K562 (cell line): ENCODE measurements around the gene ATP2B1. TPM values are rescaled to one million over a fixed set of nuclear protein-coding genes. Genes with fewer than 3 reads are reported as not detected.

Experiments
- ATF1 ChIP-seq, 2 experiments: fragments of 450-650 bp in 1 of 2; IDR thresholded peaks; 2 replicates each; pipeline ENCODE4 v1.6.1; 2016; ENCODE audit warnings: missing compliant biosample characterization in 1 of 2, missing genetic modification characterization in 1 of 2
- BCOR ChIP-seq: fragments of 450-650 bp; IDR thresholded peaks from 2 replicates; pipeline ENCODE4 v1.6.1; 2016
- CBFA2T3 ChIP-seq: fragments of 450-650 bp; IDR thresholded peaks from 2 replicates; pipeline ENCODE4 v1.6.1; 2017
- CEBPG ChIP-seq, 3 experiments: fragments of 200-800 bp in 1 of 3; sonication (Bioruptor generic) in 1 of 3; sonication (generic) in 1 of 3; formaldehyde crosslinking in 1 of 3; IDR thresholded peaks in 2 of 3; conservative IDR thresholded peaks in 1 of 3; 2 replicates each; pipeline versions ENCODE4 v1.6.1 to v1.8.0; 2016 to 2022; ENCODE audit warnings: missing compliant biosample characterization in 2 of 3, missing genetic modification characterization in 2 of 3, mild to moderate bottlenecking in 1 of 3, missing genetic modification reagents in 1 of 3
- GABPB2 ChIP-seq: fragments of 250-450 bp; sonication (Bioruptor Pico); conservative IDR thresholded peaks from 2 replicates; pipeline ENCODE4 v1.5.1; 2021; ENCODE audit warnings: mild to moderate bottlenecking
- MCM3 ChIP-seq: fragments of 450-650 bp; IDR thresholded peaks from 2 replicates; pipeline ENCODE4 v1.6.1; 2016
- MCM5 ChIP-seq: fragments of 450-650 bp; IDR thresholded peaks from 2 replicates; pipeline ENCODE4 v1.6.1; 2016; ENCODE audit warnings: low read depth
- NCOA2 ChIP-seq, 2 experiments: fragments of 450-650 bp; IDR thresholded peaks; 2 replicates each; pipeline ENCODE4 v1.6.1; 2018; ENCODE audit warnings: mild to moderate bottlenecking in 2 of 2, moderate library complexity in 1 of 2; ENCODE audit not compliant: partially characterized antibody in 2 of 2
- POLR2H ChIP-seq: IDR thresholded peaks from 2 replicates; pipeline ENCODE4 v1.6.1; 2016; ENCODE audit warnings: missing genetic modification characterization, low read depth, mild to moderate bottlenecking, control low read depth, missing compliant biosample characterization, moderate library complexity
- RBM25 ChIP-seq: fragments of 200-400 bp; formaldehyde crosslinking; IDR thresholded peaks from 2 replicates; pipeline ENCODE4 v1.6.1; 2018; ENCODE audit warnings: low read length, low read depth, moderate library complexity; ENCODE audit not compliant: severe bottlenecking
- RHOXF2B ChIP-seq: fragments of 250-450 bp; sonication (Bioruptor Pico); conservative IDR thresholded peaks from 2 replicates; pipeline ENCODE4 v1.5.1; 2021
- YY1 ChIP-seq, 3 experiments: IDR thresholded peaks; 2 replicates each; pipeline ENCODE4 v1.6.1; 2011; ENCODE audit warnings: low read length in 2 of 3, mild to moderate bottlenecking in 2 of 3, moderate library complexity in 2 of 3, borderline replicate concordance in 1 of 3, control low read depth in 1 of 3, low read depth in 1 of 3; ENCODE audit not compliant: insufficient read depth in 3 of 3, insufficient replicate concordance in 2 of 3, control insufficient read depth in 1 of 3, insufficient read length in 1 of 3; ENCODE audit errors: extremely low read depth in 1 of 3
- ZNF699 ChIP-seq: fragments of 250-450 bp; sonication (Bioruptor Pico); IDR thresholded peaks from 2 replicates; pipeline ENCODE4 v1.8.0; 2021; ENCODE audit warnings: mild to moderate bottlenecking, moderate library complexity; ENCODE audit not compliant: insufficient replicate concordance
- ZNF764 ChIP-seq: fragments of 250-450 bp; sonication (Bioruptor Pico); IDR thresholded peaks from 2 replicates; pipeline ENCODE4 v1.4.0; 2020; ENCODE audit warnings: low read depth, mild to moderate bottlenecking, moderate library complexity
- polyA plus RNA-seq, 8 experiments: library from polyadenylated mRNA; depleted of rRNA in 4 of 8; stranded (reverse) in 5 of 8; unstranded in 3 of 8; fragments of >200 nt; fragmentation: Nextera tagmentation in 2 of 8; fragmentation: Illumina TruSeq in 1 of 8; extraction: Ambion mirVana in 2 of 8; extraction: Trizol in 1 of 8; gene quantifications; 2 replicates each; pipeline versions ENCODE4 v1.2.1 to v1.2.3, GENCODE V29; 2011 to 2014; ENCODE audit warnings: inconsistent platforms in 1 of 8, missing spikeins in 1 of 8
- total RNA-seq, 7 experiments: library from RNA; depleted of rRNA in 6 of 7; stranded (reverse); fragments of >200 nt in 6 of 7; fragmentation: Illumina TruSeq in 2 of 7; extraction: Trizol in 2 of 7; gene quantifications; 2 replicates each; pipeline versions ENCODE4 v1.2.1 to v1.2.3, GENCODE V29; 2011 to 2021; ENCODE audit warnings: low replicate concordance in 1 of 7
- TF ChIP-seq, protein P1 (sequence below), 3 experiments: fragments of 200-800 bp in 1 of 3; sonication (Bioruptor generic) in 1 of 3; sonication (generic) in 1 of 3; formaldehyde crosslinking in 1 of 3; IDR thresholded peaks; 2 replicates each; pipeline versions ENCODE4 v1.6.1 to v1.8.0; 2016 to 2022; ENCODE audit warnings: mild to moderate bottlenecking in 2 of 3, missing compliant biosample characterization in 2 of 3, missing genetic modification characterization in 2 of 3, missing genetic modification reagents in 1 of 3
- TF ChIP-seq, protein P2 (sequence below): sonication (generic); formaldehyde crosslinking; IDR thresholded peaks from 2 replicates; pipeline ENCODE4 v1.8.0; 2022; ENCODE audit warnings: mild to moderate bottlenecking, low read depth, missing genetic modification reagents
- TF ChIP-seq, protein P3 (sequence below): fragments of 450-650 bp; formaldehyde crosslinking; IDR thresholded peaks from 2 replicates; pipeline ENCODE4 v1.4.0; 2022; ENCODE audit warnings: missing genetic modification characterization
- TF ChIP-seq, protein P4 (sequence below): fragments of 250-450 bp; sonication (Bioruptor Pico); IDR thresholded peaks from 2 replicates; pipeline ENCODE4 v1.4.0; 2020; ENCODE audit warnings: mild to moderate bottlenecking, moderate library complexity
- TF ChIP-seq, protein P5 (sequence below): IDR thresholded peaks from 3 replicates; pipeline ENCODE4 v1.6.1; 2011; ENCODE audit warnings: borderline replicate concordance, mild to moderate bottlenecking; ENCODE audit not compliant: insufficient read length, insufficient read depth

The ATP2B1 gene
- total and polyA plus RNA-seq, 9 of the 15 experiments (the other 6 are each of a cell fraction or from before 2014, with no cell fraction given), result 8.6 to 39.0 (median 27.8) TPM

DNA sequence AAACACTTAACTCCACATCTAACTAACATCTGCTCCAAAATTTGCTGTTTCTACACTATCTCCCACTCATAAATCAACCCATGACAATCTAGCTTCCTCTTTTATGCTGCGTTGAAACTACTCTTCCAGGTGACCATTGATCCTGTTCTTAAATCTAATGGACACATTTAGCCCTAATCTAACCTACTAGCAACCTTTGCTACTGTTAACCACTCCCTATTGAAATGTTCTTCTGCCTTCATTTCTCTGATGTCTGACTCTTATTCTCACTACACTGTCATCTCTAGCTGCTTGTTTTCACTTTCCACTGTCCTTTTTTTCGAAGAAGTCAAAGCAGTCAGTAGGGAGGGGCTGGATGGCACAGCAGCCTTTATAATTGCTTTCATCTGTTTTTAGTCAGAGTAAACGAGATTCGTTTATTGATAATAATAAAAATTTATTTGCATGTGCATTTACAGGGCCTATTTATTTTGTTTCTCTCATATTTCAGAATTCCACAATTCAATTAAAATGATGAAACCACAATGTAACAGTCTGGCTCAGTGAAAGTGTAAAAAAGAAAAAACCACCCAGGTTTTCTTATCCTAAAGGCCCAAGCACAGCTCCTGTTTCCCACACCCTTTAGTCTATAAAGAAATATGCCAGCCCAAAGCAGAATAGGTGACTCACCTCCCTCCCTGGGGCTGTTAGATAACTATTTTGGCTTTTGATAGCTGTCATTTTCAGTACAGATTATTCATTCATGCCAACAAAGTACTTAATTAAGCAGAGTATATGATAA lies 44.9 kb downstream of the ATP2B1 start (continued):
- TF ChIP-seq, protein P1, sequence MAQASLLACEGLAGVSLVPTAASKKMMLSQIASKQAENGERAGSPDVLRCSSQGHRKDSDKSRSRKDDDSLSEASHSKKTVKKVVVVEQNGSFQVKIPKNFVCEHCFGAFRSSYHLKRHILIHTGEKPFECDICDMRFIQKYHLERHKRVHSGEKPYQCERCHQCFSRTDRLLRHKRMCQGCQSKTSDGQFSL (CRISPR knock-in tag; IDR thresholded peaks at IDR 0.05), result no peak
- TF ChIP-seq, protein P1 (tag; IDR thresholded peaks at IDR 0.05), result no peak
- TF ChIP-seq ZNF699, result no peak
- TF ChIP-seq, protein P2, sequence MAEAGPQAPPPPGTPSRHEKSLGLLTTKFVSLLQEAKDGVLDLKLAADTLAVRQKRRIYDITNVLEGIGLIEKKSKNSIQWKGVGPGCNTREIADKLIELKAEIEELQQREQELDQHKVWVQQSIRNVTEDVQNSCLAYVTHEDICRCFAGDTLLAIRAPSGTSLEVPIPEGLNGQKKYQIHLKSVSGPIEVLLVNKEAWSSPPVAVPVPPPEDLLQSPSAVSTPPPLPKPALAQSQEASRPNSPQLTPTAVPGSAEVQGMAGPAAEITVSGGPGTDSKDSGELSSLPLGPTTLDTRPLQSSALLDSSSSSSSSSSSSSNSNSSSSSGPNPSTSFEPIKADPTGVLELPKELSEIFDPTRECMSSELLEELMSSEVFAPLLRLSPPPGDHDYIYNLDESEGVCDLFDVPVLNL (CRISPR knock-in tag), result no peak
- no peak for TF ChIP-seq POLR2H (tag)
- no peak for TF ChIP-seq ATF1 (CRISPR knock-in tag; IDR thresholded peaks at IDR 0.05)
- TF ChIP-seq ATF1 (tag; IDR thresholded peaks at IDR 0.05), result no peak
- TF ChIP-seq MCM3, result no peak
- TF ChIP-seq MCM5, result no peak
- TF ChIP-seq RBM25, result no peak
- no peak for TF ChIP-seq GABPB2 (CRISPR knock-in tag)
- no peak for TF ChIP-seq YY1 (IDR thresholded peaks at IDR 0.05; ENCODE audit: borderline replicate concordance in 1 of 3, control insufficient read depth in 1 of 3, extremely low read depth in 1 of 3, insufficient read depth in 3 of 3, insufficient read length in 1 of 3, insufficient replicate concordance in 2 of 3, low read depth in 1 of 3, low read length in 2 of 3)
- no peak for TF ChIP-seq RHOXF2B
- TF ChIP-seq, protein P3, sequence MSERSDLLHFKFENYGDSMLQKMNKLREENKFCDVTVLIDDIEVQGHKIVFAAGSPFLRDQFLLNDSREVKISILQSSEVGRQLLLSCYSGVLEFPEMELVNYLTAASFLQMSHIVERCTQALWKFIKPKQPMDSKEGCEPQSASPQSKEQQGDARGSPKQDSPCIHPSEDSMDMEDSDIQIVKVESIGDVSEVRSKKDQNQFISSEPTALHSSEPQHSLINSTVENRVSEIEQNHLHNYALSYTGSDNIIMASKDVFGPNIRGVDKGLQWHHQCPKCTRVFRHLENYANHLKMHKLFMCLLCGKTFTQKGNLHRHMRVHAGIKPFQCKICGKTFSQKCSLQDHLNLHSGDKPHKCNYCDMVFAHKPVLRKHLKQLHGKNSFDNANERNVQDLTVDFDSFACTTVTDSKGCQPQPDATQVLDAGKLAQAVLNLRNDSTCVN (CRISPR knock-in tag), result no peak
- TF ChIP-seq, protein P4, sequence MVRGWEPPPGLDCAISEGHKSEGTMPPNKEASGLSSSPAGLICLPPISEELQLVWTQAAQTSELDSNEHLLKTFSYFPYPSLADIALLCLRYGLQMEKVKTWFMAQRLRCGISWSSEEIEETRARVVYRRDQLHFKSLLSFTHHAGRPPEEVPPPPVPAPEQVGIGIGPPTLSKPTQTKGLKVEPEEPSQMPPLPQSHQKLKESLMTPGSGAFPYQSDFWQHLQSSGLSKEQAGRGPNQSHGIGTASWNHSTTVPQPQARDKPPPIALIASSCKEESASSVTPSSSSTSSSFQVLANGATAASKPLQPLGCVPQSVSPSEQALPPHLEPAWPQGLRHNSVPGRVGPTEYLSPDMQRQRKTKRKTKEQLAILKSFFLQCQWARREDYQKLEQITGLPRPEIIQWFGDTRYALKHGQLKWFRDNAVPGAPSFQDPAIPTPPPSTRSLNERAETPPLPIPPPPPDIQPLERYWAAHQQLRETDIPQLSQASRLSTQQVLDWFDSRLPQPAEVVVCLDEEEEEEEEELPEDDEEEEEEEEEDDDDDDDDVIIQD, result no peak
- TF ChIP-seq CBFA2T3, result peak; percentile 88
- TF ChIP-seq, protein P5, sequence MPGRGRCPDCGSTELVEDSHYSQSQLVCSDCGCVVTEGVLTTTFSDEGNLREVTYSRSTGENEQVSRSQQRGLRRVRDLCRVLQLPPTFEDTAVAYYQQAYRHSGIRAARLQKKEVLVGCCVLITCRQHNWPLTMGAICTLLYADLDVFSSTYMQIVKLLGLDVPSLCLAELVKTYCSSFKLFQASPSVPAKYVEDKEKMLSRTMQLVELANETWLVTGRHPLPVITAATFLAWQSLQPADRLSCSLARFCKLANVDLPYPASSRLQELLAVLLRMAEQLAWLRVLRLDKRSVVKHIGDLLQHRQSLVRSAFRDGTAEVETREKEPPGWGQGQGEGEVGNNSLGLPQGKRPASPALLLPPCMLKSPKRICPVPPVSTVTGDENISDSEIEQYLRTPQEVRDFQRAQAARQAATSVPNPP, result no peak
- no peak for TF ChIP-seq NCOA2 (IDR thresholded peaks at IDR 0.05; ENCODE audit: partially characterized antibody in 2 of 2)
- TF ChIP-seq ZNF764 (CRISPR knock-in tag), result no peak
- no peak for TF ChIP-seq BCOR
- TF ChIP-seq CEBPG (CRISPR knock-in tag; IDR thresholded peaks at IDR 0.05), result peak; percentile 27; the same call in 1 of the 2 replicates
- TF ChIP-seq CEBPG (tag; conservative IDR thresholded peaks at IDR 0.05 in 1 of 2, IDR thresholded peaks at IDR 0.05 in 1 of 2), result peak in 1 of 2 experiments; percentile 82; a peak in 2 of 4 replicates
